Fibroblast of lung (primary cell): ENCODE measurements around the gene FGF14. TPM values are rescaled to one million over a fixed set of nuclear protein-coding genes. Genes with fewer than 3 reads are reported as not detected.

Experiments
- DNase-seq, 2 donors: peaks; one replicate each; pipeline versions ENCODE4 v3.0.0 to v3.0.0-alpha.2; 2010; ENCODE audit warnings: low read depth in 2 of 2
- H2AFZ ChIP-seq: 2 replicates; pipeline ENCODE4 v1.5.1; 2012; ENCODE audit warnings: low read length, control low read depth, inconsistent platforms
- H3K27ac ChIP-seq: 2 replicates; pipeline ENCODE4 v1.5.1; 2011; ENCODE audit warnings: low read length, control low read depth; ENCODE audit not compliant: insufficient read depth
- H3K27me3 ChIP-seq: 2 replicates; pipeline ENCODE4 v1.5.1; 2011; ENCODE audit warnings: mild to moderate bottlenecking, low read length; ENCODE audit not compliant: control insufficient read depth, insufficient read depth
- H3K36me3 ChIP-seq: 2 replicates; pipeline ENCODE4 v1.5.1; 2011; ENCODE audit warnings: low read length; ENCODE audit not compliant: control insufficient read depth, insufficient read depth
- H3K4me1 ChIP-seq: 2 replicates; pipeline ENCODE4 v1.5.1; 2011; ENCODE audit warnings: low read length; ENCODE audit not compliant: control insufficient read depth, insufficient read depth; ENCODE audit errors: extremely low read depth
- H3K4me2 ChIP-seq: 2 replicates; pipeline ENCODE4 v1.5.1; 2011; ENCODE audit warnings: low read length, control low read depth; ENCODE audit not compliant: insufficient read depth; ENCODE audit errors: extremely low read depth
- H3K4me3 ChIP-seq, 4 experiments: fragments of 200-600 bp in 1 of 4; sonication (generic) in 1 of 4; replicated peaks in 1 of 4; 2 replicates each; pipeline ENCODE4 v1.5.1; 2011 to 2016; ENCODE audit warnings: low read length in 4 of 4, low read depth in 3 of 4, mild to moderate bottlenecking in 3 of 4, control low read depth in 2 of 4, inconsistent platforms in 1 of 4, mixed read lengths in 1 of 4; ENCODE audit not compliant: insufficient read depth in 1 of 4; ENCODE audit errors: control extremely low read depth in 1 of 4
- H3K79me2 ChIP-seq: 2 replicates; pipeline ENCODE4 v1.5.1; 2012; ENCODE audit warnings: mild to moderate bottlenecking, low read length, inconsistent platforms; ENCODE audit not compliant: control insufficient read depth, insufficient read depth
- H3K9ac ChIP-seq: 2 replicates; pipeline ENCODE4 v1.5.1; 2011; ENCODE audit warnings: mild to moderate bottlenecking, low read length, control low read depth; ENCODE audit not compliant: insufficient read depth
- H3K9me3 ChIP-seq: 2 replicates; pipeline ENCODE4 v1.5.1; 2012; ENCODE audit warnings: low read depth, low read length; ENCODE audit not compliant: control insufficient read depth, insufficient read depth
- H4K20me1 ChIP-seq: 2 replicates; pipeline ENCODE4 v1.5.1; 2011; ENCODE audit warnings: low read length; ENCODE audit not compliant: control insufficient read depth, insufficient read depth; ENCODE audit errors: extremely low read depth
- EZH2 ChIP-seq: IDR thresholded peaks from 2 replicates; pipeline ENCODE4 v1.5.1; 2012; ENCODE audit warnings: low read length, control low read depth, mild to moderate bottlenecking; ENCODE audit errors: missing control alignments
- polyA plus RNA-seq, 2 donors: library from polyadenylated mRNA; depleted of rRNA in 1 of 2; stranded (reverse) in 1 of 2; unstranded in 1 of 2; fragments of >200 nt; gene quantifications; 2 replicates each; pipeline ENCODE4 v1.2.1, GENCODE V29; 2011 to 2012; ENCODE audit warnings: missing spikeins in 1 of 2
- total RNA-seq: library from RNA; depleted of rRNA; stranded (reverse); fragments of >200 nt; gene quantifications from 2 replicates; pipeline ENCODE4 v1.2.1, GENCODE V29; 2014
- TF ChIP-seq, protein P1 (sequence below), 2 donors: IDR thresholded peaks in 1 of 2; conservative IDR thresholded peaks in 1 of 2; 1 replicate in 1 of 2; 2 replicates in 1 of 2; pipeline ENCODE4 v1.5.1; 2011 to 2012; ENCODE audit warnings: low read length in 2 of 2, control low read depth in 1 of 2, inconsistent platforms in 1 of 2, low read depth in 1 of 2, mild to moderate bottlenecking in 1 of 2

The FGF14 gene
- total and polyA plus RNA-seq, 2 donors (not counting 1 experiment from before 2014, with no cell fraction given), result 0.94 to 7.8 TPM

DNA sequence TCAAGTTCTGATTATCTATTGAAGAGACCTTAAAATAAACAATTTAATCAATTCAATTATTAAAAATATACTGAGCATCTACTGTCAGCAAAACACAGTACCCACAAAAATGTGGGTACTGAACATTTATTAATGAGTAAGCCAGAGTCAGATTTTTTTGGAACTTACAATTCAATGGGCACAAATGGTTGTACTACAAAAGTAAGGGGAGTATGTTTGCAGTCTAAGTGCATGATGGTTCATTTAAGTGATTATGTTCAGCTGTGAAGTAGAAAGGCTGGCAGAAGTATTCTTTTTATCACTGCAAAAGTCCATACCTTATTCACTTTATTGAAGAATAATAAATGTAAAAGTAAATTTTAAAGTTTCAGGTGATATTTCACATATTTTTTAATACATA lies 27.6 kb downstream of the FGF14 start:
- TF ChIP-seq, protein P1, sequence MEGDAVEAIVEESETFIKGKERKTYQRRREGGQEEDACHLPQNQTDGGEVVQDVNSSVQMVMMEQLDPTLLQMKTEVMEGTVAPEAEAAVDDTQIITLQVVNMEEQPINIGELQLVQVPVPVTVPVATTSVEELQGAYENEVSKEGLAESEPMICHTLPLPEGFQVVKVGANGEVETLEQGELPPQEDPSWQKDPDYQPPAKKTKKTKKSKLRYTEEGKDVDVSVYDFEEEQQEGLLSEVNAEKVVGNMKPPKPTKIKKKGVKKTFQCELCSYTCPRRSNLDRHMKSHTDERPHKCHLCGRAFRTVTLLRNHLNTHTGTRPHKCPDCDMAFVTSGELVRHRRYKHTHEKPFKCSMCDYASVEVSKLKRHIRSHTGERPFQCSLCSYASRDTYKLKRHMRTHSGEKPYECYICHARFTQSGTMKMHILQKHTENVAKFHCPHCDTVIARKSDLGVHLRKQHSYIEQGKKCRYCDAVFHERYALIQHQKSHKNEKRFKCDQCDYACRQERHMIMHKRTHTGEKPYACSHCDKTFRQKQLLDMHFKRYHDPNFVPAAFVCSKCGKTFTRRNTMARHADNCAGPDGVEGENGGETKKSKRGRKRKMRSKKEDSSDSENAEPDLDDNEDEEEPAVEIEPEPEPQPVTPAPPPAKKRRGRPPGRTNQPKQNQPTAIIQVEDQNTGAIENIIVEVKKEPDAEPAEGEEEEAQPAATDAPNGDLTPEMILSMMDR (conservative IDR thresholded peaks at IDR 0.05 in 1 of 2, IDR thresholded peaks at IDR 0.05 in 1 of 2; ENCODE audit: low read depth in 1 of 2, low read length in 2 of 2), result no peak
- no peak for TF ChIP-seq EZH2
- no peaks in the 10 kb centered on the region for H3K36me3 ChIP-seq
- no peak overlapping the region for H2AFZ ChIP-seq
- H3K4me3 ChIP-seq, result no peak overlapping the region
- no peaks in the 10 kb centered on the region for H3K4me1 ChIP-seq
- H3K79me2 ChIP-seq, result no peaks in the 10 kb centered on the region
- no peak for DNase-seq
- no peaks in the 10 kb centered on the region for H3K9me3 ChIP-seq
- H3K4me2 ChIP-seq, result no peak overlapping the region
- no peaks in the 10 kb centered on the region for H3K27me3 ChIP-seq
- no peaks in the 10 kb centered on the region for H4K20me1 ChIP-seq
- H3K9ac ChIP-seq, result no peak overlapping the region
- no peak overlapping the region for H3K27ac ChIP-seq

DNA sequence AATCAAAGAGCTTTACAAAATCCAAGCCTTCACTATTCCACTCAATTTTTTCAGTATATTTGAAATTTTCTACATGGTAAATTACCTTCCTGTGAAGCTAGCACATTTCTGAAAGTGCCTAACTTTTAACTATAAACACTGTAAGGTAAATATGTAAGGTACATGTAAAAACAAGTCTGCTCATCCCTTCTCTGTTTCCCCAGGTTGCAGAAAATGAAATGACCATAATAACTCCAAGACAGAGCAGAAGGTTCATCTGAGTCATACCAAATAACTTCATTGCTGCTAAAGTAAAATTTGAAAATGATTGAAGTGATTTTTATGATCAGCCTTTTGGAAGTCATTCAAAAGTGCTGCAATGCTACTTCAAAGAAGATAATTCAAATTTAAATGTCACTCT lies 28.6 kb downstream of the FGF14 start:
- Histone ChIP-seq H3K4me1 (no peaks in the 10 kb centered on the region), H3K9ac (no peak overlapping the region), H4K20me1 (no peaks in the 10 kb centered on the region), H3K36me3 (no peaks in the 10 kb centered on the region), H3K4me2 (no peak overlapping the region), H3K79me2 (no peaks in the 10 kb centered on the region), H2AFZ (no peak overlapping the region), H3K4me3 (no peak overlapping the region), H3K27ac (no peak overlapping the region), H3K27me3 (no peaks in the 10 kb centered on the region), H3K9me3 (no peaks in the 10 kb centered on the region)
- TF ChIP-seq, protein P1 (conservative IDR thresholded peaks at IDR 0.05 in 1 of 2, IDR thresholded peaks at IDR 0.05 in 1 of 2; ENCODE audit: low read depth in 1 of 2, low read length in 2 of 2), result no peak
- no peak for TF ChIP-seq EZH2
- DNase-seq, result no peak

DNA sequence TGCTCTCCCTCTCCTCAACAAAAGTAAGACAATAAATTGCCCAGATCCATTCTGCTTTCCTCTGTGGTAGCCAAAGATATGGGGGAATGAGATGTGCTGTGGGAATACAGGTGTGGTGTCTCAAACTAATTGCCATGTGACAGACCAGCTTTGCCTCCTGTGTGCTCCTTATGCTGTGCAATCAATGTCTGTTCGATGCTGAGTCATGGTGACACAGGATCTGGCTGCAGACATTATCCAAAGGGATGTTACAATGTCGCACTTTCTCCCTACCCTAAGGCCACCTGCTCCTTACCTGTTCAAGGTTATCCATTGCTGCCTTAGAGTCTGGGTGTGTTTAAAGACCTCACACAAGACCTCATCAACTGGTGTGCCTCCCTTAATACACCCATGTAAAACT lies 32.5 kb downstream of the FGF14 start:
- H3K4me3 ChIP-seq, result no peak overlapping the region
- no peak overlapping the region for H2AFZ ChIP-seq
- H3K79me2 ChIP-seq, result no peaks in the 10 kb centered on the region
- H3K27ac ChIP-seq, result no peak overlapping the region
- no peak overlapping the region for H3K4me2 ChIP-seq
- no peaks in the 10 kb centered on the region for H3K27me3 ChIP-seq
- H4K20me1 ChIP-seq, result no peaks in the 10 kb centered on the region
- TF ChIP-seq, protein P1 (conservative IDR thresholded peaks at IDR 0.05 in 1 of 2, IDR thresholded peaks at IDR 0.05 in 1 of 2; ENCODE audit: low read depth in 1 of 2, low read length in 2 of 2), result no peak
- no peak for TF ChIP-seq EZH2
- DNase-seq, result peak in 1 of 2 donors; percentile 17
- no peaks in the 10 kb centered on the region for H3K4me1 ChIP-seq
- no peaks in the 10 kb centered on the region for H3K36me3 ChIP-seq
- no peak overlapping the region for H3K9ac ChIP-seq
- H3K9me3 ChIP-seq, result no peaks in the 10 kb centered on the region
